LNCaP clone FGC (cell line): ENCODE data around the gene COL18A1.

Experiments
- DNase-seq: peaks from one replicate; pipeline ENCODE4 v3.0.0-alpha.2; 2011; ENCODE audit warnings: low read depth
- H3K4me3 ChIP-seq: 2 replicates; pipeline ENCODE4 v1.5.1; 2011; ENCODE audit warnings: mild to moderate bottlenecking, low read depth, low read length, control low read depth
- CTCF ChIP-seq: IDR thresholded peaks from 2 replicates; pipeline ENCODE4 v1.5.1; 2012; ENCODE audit warnings: mild to moderate bottlenecking; ENCODE audit not compliant: control insufficient read depth, insufficient read depth; ENCODE audit errors: extremely low read depth

Gene COL18A1

DNA sequence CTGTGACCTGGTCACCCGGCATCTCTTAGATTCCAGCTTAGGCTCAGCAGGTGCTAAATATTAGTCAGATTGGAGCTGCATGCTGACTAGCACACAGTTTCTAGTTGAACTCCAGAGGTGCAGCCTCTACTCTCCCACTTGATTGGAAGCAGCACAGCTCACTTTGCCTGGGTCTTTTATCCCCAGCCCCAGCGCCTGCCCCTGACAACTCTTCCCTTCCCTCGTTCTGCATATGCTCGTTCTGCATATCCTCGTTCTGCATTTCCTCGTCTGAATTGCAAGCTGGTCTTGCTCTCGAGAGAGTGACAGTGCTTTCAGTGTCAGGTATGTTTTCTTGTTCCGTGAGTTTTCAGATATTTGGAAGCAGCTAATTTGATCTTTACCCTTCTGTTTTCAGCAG lies 11.7 kb downstream of the COL18A1 start:
- no peak for TF ChIP-seq CTCF

DNA sequence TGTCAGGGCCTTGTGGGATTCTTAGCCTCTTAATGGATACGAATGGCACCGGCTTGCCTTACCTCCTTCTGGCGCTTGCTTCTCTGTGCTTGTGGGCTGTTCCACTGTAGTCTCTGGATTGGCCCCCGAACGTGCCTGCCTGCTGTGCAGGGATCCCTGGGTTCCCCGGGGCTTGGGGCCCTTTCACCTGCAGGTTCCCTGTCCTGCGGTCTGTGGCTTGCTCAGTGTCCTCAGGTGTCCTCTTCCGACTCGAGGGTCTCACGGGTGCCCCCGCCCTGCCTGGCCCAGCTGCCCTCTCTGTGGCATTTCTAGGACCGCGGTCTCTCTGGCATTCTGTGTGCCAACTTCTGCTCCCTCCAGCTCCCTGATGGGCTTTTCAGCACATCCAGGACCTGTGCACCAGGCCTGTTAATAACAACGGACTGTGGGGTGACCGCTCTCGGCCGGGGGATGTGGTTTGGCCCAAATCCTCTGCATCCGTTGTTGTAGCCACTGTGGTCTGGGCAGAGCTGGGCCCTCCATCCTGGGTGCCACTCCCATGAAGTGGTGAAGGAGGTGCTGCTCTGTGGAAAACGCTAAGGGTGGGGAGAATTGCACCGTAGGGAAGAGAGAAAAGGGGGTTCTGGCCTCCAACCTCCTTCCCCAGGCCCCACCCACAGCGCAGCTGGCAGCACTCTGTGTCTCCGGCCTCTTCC lies 12.4 kb downstream of the COL18A1 start:
- TF ChIP-seq CTCF, result no peak
- H3K4me3 ChIP-seq, result no peak overlapping the region
- no peak for DNase-seq

More for the DNA sequence above, 11.7 kb downstream of the COL18A1 start:
- no peak overlapping the region for H3K4me3 ChIP-seq
- DNase-seq, result no peak

- no peak overlapping the region for H3K4me3 ChIP-seq
- TF ChIP-seq CTCF, result no peak
- DNase-seq, result no peak
Measured at GRCh38 chr21:45417951-45418300, 13.0 kb downstream of the COL18A1 start.

GRCh38 chr21:45418301-45419071 lies 13.5 kb downstream of the COL18A1 start:
- TF ChIP-seq CTCF, result no peak
- DNase-seq, result no peak

GRCh38 chr21:45419162-45419561 lies 14.2 kb downstream of the COL18A1 start:
- TF ChIP-seq CTCF, result no peak
- DNase-seq, result no peak

More at GRCh38 chr21:45418301-45419071, 13.5 kb downstream of the COL18A1 start:
- no peak overlapping the region for H3K4me3 ChIP-seq

GRCh38 chr21:45420061-45421041 lies 15.4 kb downstream of the COL18A1 start:
- no peak for TF ChIP-seq CTCF
- no peak for DNase-seq
- H3K4me3 ChIP-seq, result no peak overlapping the region

More at GRCh38 chr21:45419162-45419561, 14.2 kb downstream of the COL18A1 start:
- H3K4me3 ChIP-seq, result no peak overlapping the region
